ENCODE results near the gene SLC1A2. TPM values are rescaled to one million over a fixed set of nuclear protein-coding genes. Genes with fewer than 3 reads are reported as not detected.
A peak's percentile ranks its signal among the peaks of the same experiment; 100 is the strongest.

Gene SLC1A2
- total RNA-seq, 5 donors from 2014 or later (not counting 1 experiment from before 2014, with no cell fraction given), result 0.07 to 0.19 (median 0.12) TPM

GRCh38 chr11:35414776-35415175, 4.6 kb downstream of the SLC1A2 start:
- Mint-ChIP-seq H3K27me3 (peaks cover 52 to 53% of the 10 kb centered on the region in 2 donors), H3K36me3 (no peaks in the 10 kb centered on the region), H3K9me3 (no peaks in the 10 kb centered on the region), H3K4me3 (no peak overlapping the region), H3K27ac (no peak overlapping the region), H3K4me1 (peaks cover 6 to 8% (median 7%) of the 10 kb centered on the region in 3 donors)
- H3K27me3 ChIP-seq (replicated peaks in 1 of 2; ENCODE audit: control insufficient read depth in 2 of 2, extremely low read depth in 1 of 2, insufficient read depth in 2 of 2, low read length in 1 of 2), result peaks cover 16 to 23% of the 10 kb centered on the region in 2 experiments
- no CpG with 5 or more reads among the region's 2 CpGs for WGBS (ENCODE audit: insufficient coverage)
- peaks cover 0 to 16% of the 10 kb centered on the region in 2 experiments for H3K4me1 ChIP-seq (ENCODE audit: control insufficient read depth in 1 of 2, extremely low read depth in 1 of 2, insufficient read depth in 2 of 2, low read length in 2 of 2)
- no peaks in the 10 kb centered on the region for H3K36me3 ChIP-seq (ENCODE audit: control insufficient read depth in 2 of 2, extremely low read depth in 1 of 2, insufficient read depth in 1 of 2, low read length in 1 of 2)
- ATAC-seq (replicated peaks in 1 of 4) (no peak), DNase-seq (no peak)
- H3K9me3 ChIP-seq, result no peaks in the 10 kb centered on the region
- no peak overlapping the region for H3K27ac ChIP-seq (ENCODE audit: low read length)
- CTCF ChIA-PET, result no interaction called here
- POLR2A ChIA-PET, result interaction anchor here in 1 of 2 donors (0.7 kb wide), 1 partner anchor 532 kb away, joined by 4 read pairs; no protein-coding TSS in a partner anchor
- H3K4me3 ChIP-seq (ENCODE audit: control insufficient read depth in 1 of 2, extremely low read depth in 1 of 2, low read length in 1 of 2), result no peak overlapping the region

GRCh38 chr11:35414311-35414710, 5.0 kb downstream of the SLC1A2 start:
- Mint-ChIP-seq H3K27me3 (peaks cover 52% of the 10 kb centered on the region in 2 donors), H3K9me3 (no peaks in the 10 kb centered on the region), H3K4me3 (no peak overlapping the region), H3K36me3 (no peaks in the 10 kb centered on the region), H3K4me1 (peaks cover 5 to 8% (median 5%) of the 10 kb centered on the region in 3 donors), H3K27ac (no peak overlapping the region)
- H3K4me3 ChIP-seq (ENCODE audit: control insufficient read depth in 1 of 2, extremely low read depth in 1 of 2, low read length in 1 of 2), result no peak overlapping the region
- ChIA-PET POLR2A (no interaction called here), CTCF (no interaction called here)
- no peak overlapping the region for H3K27ac ChIP-seq (ENCODE audit: low read length)
- no CpG with 5 or more reads among the region's 6 CpGs for WGBS (ENCODE audit: insufficient coverage)
- peaks cover 0 to 11% of the 10 kb centered on the region in 2 experiments for H3K4me1 ChIP-seq (ENCODE audit: control insufficient read depth in 1 of 2, extremely low read depth in 1 of 2, insufficient read depth in 2 of 2, low read length in 2 of 2)
- ATAC-seq (replicated peaks in 1 of 4) (no peak), DNase-seq (no peak)
- H3K9me3 ChIP-seq, result no peaks in the 10 kb centered on the region
- H3K36me3 ChIP-seq (ENCODE audit: control insufficient read depth in 2 of 2, extremely low read depth in 1 of 2, insufficient read depth in 1 of 2, low read length in 1 of 2), result no peaks in the 10 kb centered on the region
- H3K27me3 ChIP-seq (replicated peaks in 1 of 2; ENCODE audit: control insufficient read depth in 2 of 2, extremely low read depth in 1 of 2, insufficient read depth in 2 of 2, low read length in 1 of 2), result peaks cover 16 to 18% of the 10 kb centered on the region in 2 experiments

GRCh38 chr11:35413598-35413997, 5.8 kb downstream of the SLC1A2 start:
- Mint-ChIP-seq H3K27me3 (peaks cover 50 to 55% of the 10 kb centered on the region in 2 donors), H3K9me3 (no peaks in the 10 kb centered on the region), H3K4me3 (no peak overlapping the region), H3K4me1 (peaks cover 5 to 6% (median 5%) of the 10 kb centered on the region in 3 donors), H3K27ac (no peak overlapping the region), H3K36me3 (no peaks in the 10 kb centered on the region)
- H3K36me3 ChIP-seq (ENCODE audit: control insufficient read depth in 2 of 2, extremely low read depth in 1 of 2, insufficient read depth in 1 of 2, low read length in 1 of 2), result no peaks in the 10 kb centered on the region
- POLR2A ChIA-PET, result no interaction called here
- H3K27ac ChIP-seq (ENCODE audit: low read length), result no peak overlapping the region
- DNase-seq (no peak), ATAC-seq (replicated peaks in 1 of 4) (no peak)
- H3K4me1 ChIP-seq (ENCODE audit: control insufficient read depth in 1 of 2, extremely low read depth in 1 of 2, insufficient read depth in 2 of 2, low read length in 2 of 2), result peaks cover 0 to 5% of the 10 kb centered on the region in 2 experiments
- H3K4me3 ChIP-seq (ENCODE audit: control insufficient read depth in 1 of 2, extremely low read depth in 1 of 2, low read length in 1 of 2), result no peak overlapping the region
- H3K27me3 ChIP-seq (replicated peaks in 1 of 2; ENCODE audit: control insufficient read depth in 2 of 2, extremely low read depth in 1 of 2, insufficient read depth in 2 of 2, low read length in 1 of 2), result peaks cover 14 to 16% of the 10 kb centered on the region in 2 experiments
- CTCF ChIA-PET, result no interaction called here
- H3K9me3 ChIP-seq, result no peaks in the 10 kb centered on the region
- WGBS (ENCODE audit: insufficient coverage), result no CpG with 5 or more reads among the region's 3 CpGs

- DNase-seq, result peak in 1 of 35 experiments; percentile 20
- H3K27me3 Mint-ChIP-seq, result peaks cover 37 to 44% of the 10 kb centered on the region in 2 donors
These were observed 7.1 kb downstream of the SLC1A2 start for GRCh38 chr11:35412285-35412684.

GRCh38 chr11:35407041-35407440, 12.3 kb downstream of the SLC1A2 start:
- peaks cover 0 to 5% of the 10 kb centered on the region in 2 experiments for H3K27me3 ChIP-seq (replicated peaks in 1 of 2; ENCODE audit: control insufficient read depth in 2 of 2, extremely low read depth in 1 of 2, insufficient read depth in 2 of 2, low read length in 1 of 2)
- CTCF ChIA-PET, result no interaction called here
- DNase-seq, result no peak
- H3K4me3 ChIP-seq (ENCODE audit: control insufficient read depth in 1 of 2, extremely low read depth in 1 of 2, low read length in 1 of 2), result no peak overlapping the region
- Mint-ChIP-seq H3K36me3 (no peaks in the 10 kb centered on the region), H3K27me3 (peaks cover 11 to 13% of the 10 kb centered on the region in 2 donors), H3K27ac (no peak overlapping the region), H3K4me1 (peaks cover 0 to 2% (median 0%) of the 10 kb centered on the region in 3 donors), H3K4me3 (no peak overlapping the region), H3K9me3 (no peaks in the 10 kb centered on the region)
- POLR2A ChIA-PET, result no interaction called here
- no peaks in the 10 kb centered on the region for H3K36me3 ChIP-seq (ENCODE audit: control insufficient read depth in 2 of 2, extremely low read depth in 1 of 2, insufficient read depth in 1 of 2, low read length in 1 of 2)
- ATAC-seq (replicated peaks in 1 of 4), result no peak
- no peaks in the 10 kb centered on the region for H3K9me3 ChIP-seq
- 64% methylated on average over 1 of the region's 1 CpG for WGBS (ENCODE audit: insufficient coverage)
- H3K4me1 ChIP-seq (ENCODE audit: control insufficient read depth in 1 of 2, extremely low read depth in 1 of 2, insufficient read depth in 2 of 2, low read length in 2 of 2), result no peaks in the 10 kb centered on the region
- H3K27ac ChIP-seq (ENCODE audit: low read length), result no peak overlapping the region

More at GRCh38 chr11:35412285-35412684, 7.1 kb downstream of the SLC1A2 start:
- Histone ChIP-seq H3K4me1 (ENCODE audit: control insufficient read depth in 1 of 2, extremely low read depth in 1 of 2, insufficient read depth in 2 of 2, low read length in 2 of 2) (no peaks in the 10 kb centered on the region), H3K4me3 (ENCODE audit: control insufficient read depth in 1 of 2, extremely low read depth in 1 of 2, low read length in 1 of 2) (no peak overlapping the region), H3K9me3 (no peaks in the 10 kb centered on the region), H3K36me3 (ENCODE audit: control insufficient read depth in 2 of 2, extremely low read depth in 1 of 2, insufficient read depth in 1 of 2, low read length in 1 of 2) (no peaks in the 10 kb centered on the region), H3K27ac (ENCODE audit: low read length) (no peak overlapping the region), H3K27me3 (replicated peaks in 1 of 2; ENCODE audit: control insufficient read depth in 2 of 2, extremely low read depth in 1 of 2, insufficient read depth in 2 of 2, low read length in 1 of 2) (peaks cover 6 to 14% of the 10 kb centered on the region in 2 experiments)
- ATAC-seq (replicated peaks in 1 of 4), result no peak
- Mint-ChIP-seq H3K9me3 (no peaks in the 10 kb centered on the region), H3K4me1 (no peaks in the 10 kb centered on the region), H3K4me3 (no peak overlapping the region), H3K27ac (no peak overlapping the region), H3K36me3 (no peaks in the 10 kb centered on the region)
- WGBS (ENCODE audit: insufficient coverage), result 53% methylated on average over 2 of the region's 2 CpGs
- POLR2A ChIA-PET, result no interaction called here
- CTCF ChIA-PET, result interaction anchor here in 1 of 2 donors (0.9 to 1.2 kb wide), 4 partner anchors 457 to 490 kb away, joined by 3 read pairs; no protein-coding TSS in a partner anchor

- no peak overlapping the region for H3K27ac Mint-ChIP-seq
- no peak for ATAC-seq (replicated peaks in 1 of 4)
- H3K4me3 Mint-ChIP-seq, result peak overlapping the region in 1 of 3 donors; percentile 35
- H3K9me3 ChIP-seq, result no peaks in the 10 kb centered on the region
- no peaks in the 10 kb centered on the region for H3K4me1 ChIP-seq (ENCODE audit: control insufficient read depth in 1 of 2, extremely low read depth in 1 of 2, insufficient read depth in 2 of 2, low read length in 2 of 2)
- H3K27me3 Mint-ChIP-seq, result peaks cover 4 to 6% of the 10 kb centered on the region in 2 donors
- WGBS (ENCODE audit: insufficient coverage), result 65% methylated on average over 5 of the region's 7 CpGs
- H3K4me1 Mint-ChIP-seq, result peaks cover 0 to 2% (median 0%) of the 10 kb centered on the region in 3 donors
- H3K36me3 Mint-ChIP-seq, result no peaks in the 10 kb centered on the region
- peaks cover 0 to 5% of the 10 kb centered on the region in 2 experiments for H3K27me3 ChIP-seq (replicated peaks in 1 of 2; ENCODE audit: control insufficient read depth in 2 of 2, extremely low read depth in 1 of 2, insufficient read depth in 2 of 2, low read length in 1 of 2)
- CTCF ChIA-PET, result interaction anchor here in 1 of 2 donors (0.6 kb wide), 1 partner anchor 12 kb away, joined by 3 read pairs; no protein-coding TSS in a partner anchor
- POLR2A ChIA-PET, result no interaction called here
- no peaks in the 10 kb centered on the region for H3K9me3 Mint-ChIP-seq
- H3K27ac ChIP-seq (ENCODE audit: low read length), result no peak overlapping the region
- H3K36me3 ChIP-seq (ENCODE audit: control insufficient read depth in 2 of 2, extremely low read depth in 1 of 2, insufficient read depth in 1 of 2, low read length in 1 of 2), result no peaks in the 10 kb centered on the region
- DNase-seq, result peak in 2 of 35 experiments; percentile 5 to 20
- no peak overlapping the region for H3K4me3 ChIP-seq (ENCODE audit: control insufficient read depth in 1 of 2, extremely low read depth in 1 of 2, low read length in 1 of 2)
These were observed 15.0 kb downstream of the SLC1A2 start for GRCh38 chr11:35404388-35404775.

Data from T-cell (primary cell).